GM18520 (cell line): ENCODE data around the gene FHAD1.

Source experiments
- ATAC-seq: cut with Tn5 transposase; IDR thresholded peaks from one replicate; pipeline ENCODE4 v1.9.1; 2021; ENCODE audit not compliant: unreplicated experiment

FHAD1 gene

GRCh38 chr1:15324869-15325335 lies 77.9 kb downstream of the FHAD1 start:
- no peak for ATAC-seq

DNA sequence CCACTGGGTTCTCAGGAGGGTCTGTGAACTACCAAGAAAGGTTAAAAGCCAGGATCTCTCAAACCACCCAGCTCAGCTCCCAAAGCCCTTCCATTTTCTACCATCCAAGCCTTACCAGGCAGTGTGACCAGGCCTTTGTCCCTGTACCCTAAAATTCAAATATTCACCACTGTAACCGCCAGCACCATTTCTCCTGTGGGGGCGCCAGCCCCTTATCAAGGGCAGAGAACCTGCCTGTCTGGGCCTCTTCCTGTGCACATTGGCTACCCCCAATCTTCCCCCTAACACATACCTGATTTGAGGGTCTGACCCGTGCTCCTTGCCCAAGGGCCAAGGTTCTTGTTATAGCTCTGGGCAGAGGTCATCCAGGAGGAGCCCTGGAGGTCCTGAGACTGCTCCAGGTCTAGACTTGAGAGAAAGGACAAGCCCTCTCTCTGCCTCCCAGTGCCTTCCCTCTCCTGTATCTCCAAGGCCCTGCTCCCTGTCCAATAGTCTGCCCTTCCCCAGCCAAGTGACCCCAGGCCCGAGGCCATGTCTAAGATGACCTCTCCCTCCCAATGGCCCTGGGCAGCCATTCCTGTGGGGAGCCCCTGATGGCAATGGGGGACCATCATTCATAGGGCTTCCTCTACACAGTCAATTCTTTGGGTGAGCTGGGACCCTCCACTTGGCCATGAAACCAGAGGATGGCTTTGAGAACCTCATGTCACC lies 78.5 kb downstream of the FHAD1 start:
- no peak for ATAC-seq

- ATAC-seq: no peak
Observed at GRCh38 chr1:15326691-15327588, 79.9 kb downstream of the FHAD1 start.

- no peak for ATAC-seq
Observed at GRCh38 chr1:15328351-15329103, 81.5 kb downstream of the FHAD1 start.

- ATAC-seq: no peak
Observed at GRCh38 chr1:15329104-15329820, 82.2 kb downstream of the FHAD1 start.

- ATAC-seq: no peak
Observed at GRCh38 chr1:15330028-15330427, 83.0 kb downstream of the FHAD1 start.

DNA sequence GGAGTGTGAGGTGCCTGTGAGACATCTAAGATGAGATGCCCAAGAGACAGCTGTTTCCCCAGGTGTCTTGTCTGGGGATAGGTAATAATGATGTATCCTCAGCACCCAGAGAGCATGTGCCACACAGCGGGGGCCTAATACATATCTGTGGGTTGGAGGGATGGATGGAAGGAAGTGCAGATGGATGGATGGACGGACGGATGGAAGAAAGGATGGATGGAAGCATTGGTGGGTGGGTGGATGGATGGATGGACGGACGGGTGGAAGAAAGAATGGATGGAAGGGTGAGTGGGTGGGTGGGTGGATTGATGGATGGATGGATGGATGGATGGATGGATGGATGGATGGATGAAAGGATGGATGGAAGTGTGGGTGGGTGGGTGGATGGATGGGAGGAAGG lies 84.2 kb downstream of the FHAD1 start:
- no peak for ATAC-seq

GRCh38 chr1:15331734-15332133 lies 84.7 kb downstream of the FHAD1 start:
- ATAC-seq: no peak

- no peak for ATAC-seq
Observed at GRCh38 chr1:15332525-15332924, 85.5 kb downstream of the FHAD1 start.

GRCh38 chr1:15332952-15333715 lies 86.1 kb downstream of the FHAD1 start:
- no peak for ATAC-seq

GRCh38 chr1:15334995-15335394 lies 88.0 kb downstream of the FHAD1 start:
- no peak for ATAC-seq

GRCh38 chr1:15336866-15337265 lies 89.8 kb downstream of the FHAD1 start:
- ATAC-seq: no peak

DNA sequence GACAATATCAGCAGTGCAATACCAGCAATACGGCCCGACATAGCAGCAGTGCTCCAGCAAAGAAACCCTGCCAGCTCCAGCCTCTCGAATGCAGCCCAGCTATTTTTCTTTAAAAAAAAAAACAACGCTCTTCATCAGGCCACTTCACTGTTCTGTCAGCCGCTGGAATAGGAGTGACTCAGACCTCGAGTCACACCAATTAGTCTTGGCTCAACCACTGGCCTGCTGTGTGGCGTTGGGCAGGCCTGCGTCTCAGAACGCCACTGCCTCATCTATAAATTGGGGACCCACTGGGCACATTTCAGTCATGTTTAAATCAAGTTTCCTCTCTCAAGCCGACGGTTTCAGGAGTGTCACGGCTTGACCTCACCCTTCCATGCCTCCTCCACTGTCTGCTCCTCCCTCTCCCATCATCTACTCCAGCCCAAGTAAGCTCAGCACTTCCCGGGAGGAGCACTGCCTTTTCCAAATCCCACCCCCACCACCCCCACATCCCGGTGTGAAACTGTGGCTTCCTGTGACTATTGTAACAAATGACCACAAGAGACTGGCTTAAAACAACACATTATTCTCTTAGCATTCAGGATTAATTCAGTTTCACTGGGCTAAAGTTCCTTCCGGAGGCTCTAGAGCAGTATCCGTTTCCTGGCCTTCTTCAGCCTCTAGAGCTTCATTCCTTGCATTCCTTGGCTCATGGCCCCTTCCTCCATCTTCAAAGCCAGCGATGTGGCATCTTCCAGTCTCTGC lies 90.8 kb downstream of the FHAD1 start:
- no peak for ATAC-seq

DNA sequence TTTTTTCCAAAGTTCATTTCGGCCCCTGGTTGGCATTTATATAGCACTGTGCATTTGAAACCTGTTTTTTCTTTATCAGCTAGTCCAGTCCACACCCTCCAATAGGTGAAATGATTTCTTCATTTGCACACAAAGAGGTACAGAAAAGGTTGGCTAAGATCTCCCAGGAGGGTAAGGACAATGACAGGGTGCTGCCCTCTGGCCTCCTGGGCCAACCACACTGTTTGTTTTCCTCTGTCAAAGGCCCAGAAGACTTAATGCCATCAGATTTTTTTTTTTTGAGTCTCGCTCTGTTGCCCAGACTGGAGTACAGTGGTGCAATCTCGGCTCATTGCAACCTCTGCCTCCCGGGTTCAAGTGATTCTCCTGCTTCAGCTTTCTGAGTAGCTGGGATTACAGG lies 92.5 kb downstream of the FHAD1 start:
- no peak for ATAC-seq

- ATAC-seq: no peak
Observed at GRCh38 chr1:15341228-15341627, 94.2 kb downstream of the FHAD1 start.

DNA sequence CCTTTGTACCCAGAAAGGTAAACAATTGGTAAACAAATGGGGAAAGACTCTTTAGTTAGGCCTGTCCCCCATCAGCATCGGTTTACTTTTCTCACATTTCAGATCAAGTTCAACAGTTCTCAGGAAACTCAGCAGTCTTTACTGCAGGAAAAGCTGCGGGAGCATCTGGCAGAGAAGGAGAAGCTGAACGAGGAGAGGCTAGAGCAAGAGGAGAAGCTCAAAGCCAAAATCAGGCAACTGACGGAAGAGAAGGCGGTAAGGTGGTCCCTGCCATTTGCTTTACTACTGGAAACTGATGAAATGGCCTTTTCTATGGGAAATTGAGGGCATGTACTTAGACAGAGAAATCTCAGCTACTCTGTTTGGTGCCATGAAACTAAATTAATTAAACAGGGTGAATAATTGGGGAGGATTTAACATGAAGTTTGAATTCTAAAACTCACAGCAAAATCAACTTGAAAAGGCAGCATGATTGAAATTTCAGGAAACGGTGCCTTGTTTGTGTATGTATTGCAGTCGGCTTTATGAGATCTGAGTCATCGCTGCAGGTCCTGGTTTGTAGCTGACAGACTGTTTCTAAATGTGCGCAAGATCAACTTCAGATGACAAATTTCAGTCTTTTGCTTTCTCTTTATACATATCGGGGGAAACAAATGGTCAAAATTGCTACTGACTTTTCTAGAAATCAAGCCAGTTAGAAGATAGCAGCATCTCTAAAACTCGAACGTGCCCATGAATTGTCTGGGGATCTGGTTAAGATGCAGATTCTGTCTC lies 94.8 kb downstream of the FHAD1 start:
- no peak for ATAC-seq

GRCh38 chr1:15342408-15342967 lies 95.5 kb downstream of the FHAD1 start:
- ATAC-seq: no peak

DNA sequence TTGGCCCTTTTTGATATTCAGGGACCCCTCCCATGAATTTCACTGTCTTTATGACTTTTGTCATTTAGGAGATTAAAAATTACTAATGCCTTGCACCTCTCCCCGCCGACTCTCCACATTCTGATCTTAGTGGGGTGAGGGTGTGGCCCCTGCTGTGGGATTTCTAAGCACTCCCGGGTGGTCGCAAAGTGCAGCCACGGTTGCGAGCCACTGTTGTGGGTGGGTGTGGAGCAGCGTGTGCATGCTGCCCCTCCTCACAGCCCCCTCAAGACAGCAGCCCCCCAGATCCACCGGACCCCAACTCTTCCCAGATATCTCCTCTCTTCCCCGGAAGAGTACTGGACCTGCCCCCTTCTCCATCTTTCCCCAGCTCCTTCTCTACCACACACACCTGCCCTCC lies 96.1 kb downstream of the FHAD1 start:
- ATAC-seq: no peak
